Neural cell (in vitro differentiated cells): Measurements from ENCODE around the gene NMT1.

Experiments used
- EZH2 ChIP-seq: fragments of 200-600, 300-800 bp; shearing (Covaris generic), sonication (generic); IDR thresholded peaks from 2 replicates; pipeline ENCODE4 v1.6.1; 2014; ENCODE audit warnings: antibody characterized with exemption, low read length, borderline replicate concordance, mild to moderate bottlenecking; ENCODE audit not compliant: insufficient read depth, poor library complexity, severe bottlenecking
- POLR2AphosphoS5 ChIP-seq: IDR thresholded peaks from 2 replicates; pipeline ENCODE4 v1.6.1; 2012
- TF ChIP-seq, protein P1 (sequence below): fragments of 450-650 bp; IDR thresholded peaks from 2 replicates; pipeline ENCODE4 v1.5.1; 2014; ENCODE audit warnings: antibody characterized with exemption, mild to moderate bottlenecking, moderate library complexity; ENCODE audit not compliant: poor library complexity, severe bottlenecking

- TF ChIP-seq EZH2 = no peak
- no peak for TF ChIP-seq POLR2AphosphoS5
- TF ChIP-seq, protein P1, sequence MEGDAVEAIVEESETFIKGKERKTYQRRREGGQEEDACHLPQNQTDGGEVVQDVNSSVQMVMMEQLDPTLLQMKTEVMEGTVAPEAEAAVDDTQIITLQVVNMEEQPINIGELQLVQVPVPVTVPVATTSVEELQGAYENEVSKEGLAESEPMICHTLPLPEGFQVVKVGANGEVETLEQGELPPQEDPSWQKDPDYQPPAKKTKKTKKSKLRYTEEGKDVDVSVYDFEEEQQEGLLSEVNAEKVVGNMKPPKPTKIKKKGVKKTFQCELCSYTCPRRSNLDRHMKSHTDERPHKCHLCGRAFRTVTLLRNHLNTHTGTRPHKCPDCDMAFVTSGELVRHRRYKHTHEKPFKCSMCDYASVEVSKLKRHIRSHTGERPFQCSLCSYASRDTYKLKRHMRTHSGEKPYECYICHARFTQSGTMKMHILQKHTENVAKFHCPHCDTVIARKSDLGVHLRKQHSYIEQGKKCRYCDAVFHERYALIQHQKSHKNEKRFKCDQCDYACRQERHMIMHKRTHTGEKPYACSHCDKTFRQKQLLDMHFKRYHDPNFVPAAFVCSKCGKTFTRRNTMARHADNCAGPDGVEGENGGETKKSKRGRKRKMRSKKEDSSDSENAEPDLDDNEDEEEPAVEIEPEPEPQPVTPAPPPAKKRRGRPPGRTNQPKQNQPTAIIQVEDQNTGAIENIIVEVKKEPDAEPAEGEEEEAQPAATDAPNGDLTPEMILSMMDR = no peak
Observed at GRCh38 chr17:45060382-45060796, 728 bp upstream of the NMT1 start.
